Effector CD4-positive, alpha-beta T cell (primary cell): Measurements from ENCODE around the gene MTA3.

Experiments used
- DNase-seq: peaks from one replicate; pipeline ENCODE4 v3.0.0-alpha.2; 2020

MTA3 gene

DNA sequence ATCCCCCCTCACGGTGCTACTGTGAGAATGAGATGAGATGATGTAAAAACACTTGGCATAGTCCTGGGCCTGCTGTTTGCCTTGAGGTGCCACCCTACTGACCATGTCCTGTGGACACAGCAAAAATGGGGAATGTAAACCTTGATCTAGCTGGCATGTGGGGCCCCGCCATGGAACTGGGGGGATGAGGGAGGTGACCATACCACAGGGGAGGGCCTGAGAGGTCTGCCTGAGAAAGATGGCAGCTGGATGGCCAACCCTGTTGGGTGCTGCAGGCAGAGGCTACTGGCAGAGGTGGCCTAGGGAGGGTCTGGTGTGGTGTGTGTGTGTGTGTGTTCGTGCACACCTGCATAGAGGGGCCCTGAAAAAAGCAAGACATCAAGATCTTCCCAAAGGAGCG lies 223.2 kb downstream of the MTA3 start:
- no peak for DNase-seq

DNA sequence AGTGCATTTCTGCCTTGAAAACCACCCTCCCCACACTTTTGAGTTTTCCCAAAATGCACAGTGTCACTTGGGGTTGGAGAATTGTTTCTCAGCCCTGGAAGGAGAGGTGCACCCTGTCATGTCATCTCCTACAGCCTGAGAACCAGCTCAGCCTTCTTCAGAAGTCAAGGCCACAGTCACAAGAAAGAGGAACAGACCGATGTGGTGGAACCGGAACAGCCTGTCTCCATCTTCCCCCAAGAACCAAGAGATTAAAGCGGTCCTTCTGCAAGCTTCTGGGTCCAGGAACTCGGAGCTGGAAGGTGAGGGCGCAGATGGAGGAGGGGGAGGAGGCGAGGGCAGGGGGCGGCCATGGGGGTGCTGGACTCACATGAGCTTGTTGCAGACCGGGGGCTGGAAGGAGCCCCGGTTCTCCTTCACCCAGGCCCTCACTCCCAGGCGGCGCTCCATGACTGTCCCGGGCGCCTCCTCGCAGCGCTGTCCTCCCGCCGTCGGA lies 223.7 kb downstream of the MTA3 start:
- DNase-seq, result no peak

DNA sequence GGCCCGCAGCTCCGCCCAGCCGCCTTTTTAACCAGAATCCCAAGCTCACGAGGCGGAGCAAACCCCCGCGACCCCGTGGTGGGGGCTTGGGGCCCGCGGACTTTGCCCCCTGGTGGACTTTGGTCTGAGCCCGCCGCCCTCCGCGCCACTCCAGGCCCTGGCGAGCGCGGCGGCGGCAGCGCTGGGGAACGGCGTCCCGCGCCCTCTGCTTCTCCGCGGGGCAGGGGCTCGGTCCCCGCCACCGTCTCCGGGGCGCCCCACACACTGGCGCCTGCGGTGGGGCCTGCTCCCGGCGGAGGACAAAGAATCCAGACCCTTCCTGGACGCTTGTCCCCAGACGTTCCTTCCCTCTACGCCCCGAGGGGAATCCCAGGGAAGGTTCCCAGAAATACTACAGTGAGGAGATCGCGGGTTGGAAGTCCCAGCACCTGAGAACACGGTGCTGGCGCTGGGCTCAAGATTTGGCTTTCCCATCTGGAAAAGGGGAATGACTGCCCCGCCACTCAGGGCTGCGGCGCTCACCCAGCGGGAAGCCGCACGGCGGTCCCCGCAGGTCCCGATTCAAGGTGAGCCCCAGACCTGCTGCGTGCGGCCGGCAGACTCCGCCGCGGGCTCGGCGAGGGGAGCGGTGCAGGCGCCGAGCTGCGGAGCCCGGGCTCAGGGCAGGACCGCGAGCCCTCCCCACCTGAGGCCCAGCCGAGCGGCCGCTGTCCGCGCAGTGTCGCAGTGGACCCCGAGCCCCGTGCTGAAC lies 224.3 kb downstream of the MTA3 start, which contains the start of gene HAAO:
HAAO (minus strand) TSS at position 1 of the 751 bp plus-strand sequence. CDS start 47 bp downstream, outside the sequence.
- DNase-seq, result no peak

DNA sequence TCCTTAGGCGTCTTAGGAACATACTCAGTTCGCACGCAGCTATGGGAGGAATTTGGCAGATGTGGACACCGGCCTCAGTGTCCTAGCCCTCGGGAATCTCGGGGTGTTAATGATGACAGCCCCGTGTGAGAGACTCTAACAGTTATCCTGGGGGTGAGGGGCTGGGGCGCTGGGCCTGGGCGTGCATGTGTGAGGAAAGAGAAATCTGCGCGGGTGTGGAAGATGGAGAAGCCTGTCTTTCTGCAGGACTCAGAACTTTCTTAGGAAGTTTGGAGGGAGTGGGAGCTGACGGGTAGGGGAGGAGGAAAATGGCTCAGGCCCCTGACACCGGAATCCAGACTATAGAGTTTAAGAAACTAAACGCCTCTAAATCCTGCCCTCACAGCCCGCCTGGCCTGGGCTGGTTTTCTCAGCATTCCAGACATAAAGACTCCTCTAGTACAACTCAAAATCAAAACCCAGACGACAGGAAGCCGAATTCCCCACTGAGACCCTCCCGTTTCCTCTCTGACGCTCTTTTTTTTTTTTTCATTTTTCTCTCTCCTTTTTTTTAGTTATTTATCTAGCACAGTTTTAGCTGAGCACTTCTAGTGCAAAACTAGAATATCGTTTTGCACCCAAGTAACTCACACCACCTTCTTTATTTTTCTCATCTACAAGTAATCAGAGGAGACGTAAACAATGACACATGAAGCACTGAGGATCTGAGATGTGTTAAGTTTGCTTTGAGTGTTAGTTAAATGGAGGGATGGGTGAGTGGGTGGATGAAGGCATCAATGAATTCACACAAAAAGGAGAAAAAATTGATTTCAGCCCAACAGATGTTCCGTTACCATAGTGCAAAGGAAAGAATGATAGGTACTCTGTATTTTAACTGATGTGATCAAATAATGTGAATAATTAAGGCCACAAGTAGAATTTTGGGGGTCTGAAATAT lies 225.2 kb downstream of the MTA3 start:
- DNase-seq, result no peak

DNA sequence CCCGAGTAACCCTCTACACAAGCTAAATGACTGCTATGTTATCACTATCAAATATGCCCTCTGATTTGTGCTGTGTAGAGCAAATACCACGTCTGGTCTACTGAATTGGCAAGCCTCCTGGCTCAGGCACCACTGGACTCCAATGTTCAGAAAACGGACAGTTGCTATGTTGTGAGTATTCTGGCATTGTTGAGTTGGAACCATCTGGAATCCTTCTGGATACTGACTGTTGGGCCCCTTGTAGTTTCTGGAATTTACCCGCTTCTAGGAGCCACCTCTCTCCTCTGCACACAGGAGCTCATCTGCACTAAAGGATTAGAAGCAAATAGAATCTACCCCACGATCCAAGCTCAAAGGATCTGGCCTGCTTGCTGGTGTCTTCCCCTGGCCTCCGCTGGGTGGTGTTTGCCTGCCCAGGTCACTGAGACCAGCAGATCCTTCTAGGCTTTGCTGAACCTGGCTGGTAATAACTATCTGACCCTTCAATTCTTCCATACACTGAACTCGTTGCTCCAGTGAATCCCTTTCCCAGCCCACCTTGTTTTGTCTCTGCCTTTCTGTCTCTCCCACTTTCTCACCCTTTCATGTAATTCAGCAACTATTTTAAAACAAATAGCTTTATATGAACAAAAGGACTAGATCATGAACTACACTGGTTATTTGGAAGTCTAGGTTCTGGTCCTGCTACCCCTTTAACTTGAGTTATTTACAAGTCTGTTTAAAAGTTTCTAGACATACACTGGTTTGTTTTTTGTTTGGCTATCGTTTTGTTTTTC lies 226.0 kb downstream of the MTA3 start:
- no peak for DNase-seq

DNA sequence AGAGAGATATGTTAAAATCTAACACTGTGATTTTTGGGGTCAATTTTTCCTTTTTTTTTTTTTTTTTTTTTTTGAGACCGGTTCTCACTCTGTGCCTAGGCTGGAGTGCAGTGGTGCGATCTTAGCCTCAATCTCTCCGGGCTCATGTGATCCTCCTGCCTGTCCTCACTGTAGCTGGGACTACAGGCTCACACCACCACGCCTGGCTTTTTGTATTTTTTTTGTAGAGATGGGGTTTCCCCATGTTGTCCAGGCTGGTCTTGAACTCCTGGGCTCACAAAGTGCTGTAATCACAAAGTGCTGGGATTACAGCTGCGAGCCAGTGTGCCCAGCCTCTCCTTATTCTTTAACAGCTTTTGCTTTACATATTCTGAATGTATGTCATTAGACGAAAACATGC lies 226.8 kb downstream of the MTA3 start:
- no peak for DNase-seq

DNA sequence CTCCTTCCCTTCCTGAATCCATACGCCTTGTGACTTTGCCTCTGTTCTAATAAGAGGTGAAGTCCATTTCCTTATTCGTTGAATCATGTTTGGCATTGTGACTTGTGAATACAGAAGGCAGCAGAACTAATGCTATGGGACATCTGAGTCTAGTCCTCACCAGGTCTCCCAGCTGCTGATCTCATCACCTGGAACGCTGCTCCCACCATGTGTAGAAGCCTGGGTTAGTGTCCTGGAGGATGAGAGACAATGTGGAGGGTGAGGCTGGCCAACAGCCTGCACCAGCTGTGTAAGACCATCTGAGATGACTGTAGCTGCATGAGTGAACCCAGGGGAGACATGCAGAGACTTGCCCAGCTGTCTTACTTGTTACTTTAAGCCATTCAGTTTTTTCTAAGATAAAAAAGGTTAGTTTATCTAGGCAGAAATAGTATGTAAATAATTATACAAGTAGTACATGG lies 227.4 kb downstream of the MTA3 start:
- no peak for DNase-seq

DNA sequence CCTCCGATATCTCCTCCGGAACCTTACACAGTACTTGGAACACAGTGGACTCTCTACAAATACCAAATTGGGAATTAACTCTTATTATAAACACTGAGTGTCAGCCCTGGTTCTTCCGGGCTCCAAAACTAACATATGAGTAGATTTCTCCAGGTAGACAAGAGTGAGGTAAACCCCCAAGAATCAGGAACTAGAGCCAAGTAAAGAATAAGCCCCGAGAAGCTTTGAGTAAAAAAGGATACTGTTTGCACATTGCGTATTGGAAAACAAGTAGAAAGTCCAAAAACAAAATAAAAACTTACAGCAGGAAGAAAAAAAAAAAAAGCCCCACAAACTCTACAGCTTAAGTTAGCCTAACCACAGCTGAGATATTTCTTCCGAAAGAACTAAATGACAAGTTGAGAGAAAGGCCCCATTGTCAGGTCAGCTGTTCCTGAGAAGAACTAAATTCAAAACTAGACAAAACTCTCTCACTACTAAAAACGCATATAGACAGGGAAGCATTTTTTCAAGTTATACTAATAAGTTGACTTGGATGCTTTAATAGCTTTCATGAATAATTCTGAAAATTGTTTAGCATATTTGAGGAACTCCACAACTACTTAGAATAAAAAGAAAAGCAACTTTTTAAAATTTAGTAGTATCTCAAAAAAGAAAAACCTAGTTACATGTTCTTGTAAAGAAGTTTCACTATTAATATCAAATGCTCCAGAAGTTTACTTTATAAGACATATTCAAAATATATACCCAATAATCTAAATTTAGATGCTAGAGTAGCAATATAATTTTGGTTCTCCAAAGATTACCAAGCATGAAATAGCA lies 228.2 kb downstream of the MTA3 start:
- DNase-seq, result no peak

DNA sequence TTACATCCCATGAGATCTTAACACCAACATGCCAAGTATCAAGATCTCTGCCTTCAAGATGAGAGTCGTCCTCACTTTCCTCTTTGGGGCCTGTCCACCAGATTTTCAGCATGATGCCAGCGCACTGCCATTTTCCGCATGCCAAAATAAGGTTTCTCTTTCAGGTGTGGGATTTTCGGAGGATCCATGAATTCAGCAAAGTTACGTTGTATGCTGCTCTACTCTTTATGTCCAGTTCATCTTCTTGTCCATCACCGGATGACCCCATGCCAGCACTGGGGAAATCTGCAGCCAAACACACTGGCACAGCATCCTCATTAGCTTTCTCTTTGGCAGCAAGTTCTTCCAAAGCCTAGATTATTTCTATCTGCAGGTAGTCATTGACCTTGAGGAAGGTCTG lies 228.8 kb downstream of the MTA3 start:
- DNase-seq, result no peak

DNA sequence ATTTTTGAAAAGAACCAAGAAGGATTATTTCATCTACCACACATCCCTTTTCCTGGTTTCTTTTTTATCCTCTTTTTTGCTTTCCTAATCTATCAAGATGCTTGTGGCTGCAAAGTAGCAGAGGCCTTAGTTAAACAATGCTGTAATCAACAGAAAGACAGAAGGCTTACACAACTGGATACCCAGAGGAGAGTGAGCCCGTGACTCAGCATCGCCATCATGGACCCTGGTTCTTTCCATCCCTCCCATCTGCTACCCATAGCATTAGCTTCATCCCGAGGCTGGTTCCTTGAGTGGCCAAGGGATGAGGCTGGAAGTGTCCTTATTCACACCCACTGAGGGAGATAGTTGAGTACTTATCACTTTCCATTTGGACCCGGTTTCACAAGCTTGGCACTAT lies 231.4 kb downstream of the MTA3 start:
- no peak for DNase-seq

DNA sequence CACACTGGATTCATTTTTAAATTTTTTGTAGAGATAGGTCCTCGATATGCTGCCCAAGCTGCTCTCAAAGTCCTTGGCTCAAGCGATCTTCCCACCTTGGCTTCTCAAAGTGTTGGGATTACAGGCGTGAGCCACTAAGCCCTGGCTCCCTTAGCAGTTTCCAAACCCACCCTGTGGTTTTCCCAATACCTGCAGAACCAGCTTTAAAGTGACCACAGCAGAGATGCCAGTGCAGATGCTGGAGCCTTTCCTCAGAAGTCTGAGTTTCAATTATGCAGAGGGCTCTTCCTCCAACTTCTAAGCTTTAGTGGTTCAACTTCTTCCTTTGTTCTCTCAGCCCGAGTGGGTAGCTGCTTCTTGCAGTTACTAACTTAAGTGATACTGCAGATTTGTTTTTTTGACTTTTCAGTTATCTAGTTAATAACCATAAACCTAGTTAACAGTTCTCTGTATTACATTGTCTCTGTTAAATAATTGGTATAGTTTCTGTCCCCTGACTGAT lies 232.1 kb downstream of the MTA3 start:
- no peak for DNase-seq

DNA sequence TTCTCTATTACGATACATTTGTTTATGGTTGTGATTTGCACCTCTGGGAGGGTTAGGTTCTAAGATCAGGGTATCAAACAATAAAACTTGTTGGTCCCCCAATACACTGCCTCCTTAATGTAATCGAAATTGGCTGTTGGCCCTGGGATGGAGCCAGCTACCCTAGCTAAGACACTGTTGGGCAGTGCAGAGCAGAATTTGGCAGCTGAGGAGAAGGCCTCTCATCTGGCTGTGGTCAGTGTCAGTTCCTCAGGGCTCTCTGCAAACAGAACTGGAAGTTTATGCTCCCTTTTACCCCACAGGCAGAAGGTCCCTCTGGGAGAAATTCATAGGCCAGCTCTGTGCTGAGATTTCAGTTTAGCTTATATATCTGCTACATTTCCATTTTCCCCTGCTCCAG lies 232.5 kb downstream of the MTA3 start:
- no peak for DNase-seq

DNA sequence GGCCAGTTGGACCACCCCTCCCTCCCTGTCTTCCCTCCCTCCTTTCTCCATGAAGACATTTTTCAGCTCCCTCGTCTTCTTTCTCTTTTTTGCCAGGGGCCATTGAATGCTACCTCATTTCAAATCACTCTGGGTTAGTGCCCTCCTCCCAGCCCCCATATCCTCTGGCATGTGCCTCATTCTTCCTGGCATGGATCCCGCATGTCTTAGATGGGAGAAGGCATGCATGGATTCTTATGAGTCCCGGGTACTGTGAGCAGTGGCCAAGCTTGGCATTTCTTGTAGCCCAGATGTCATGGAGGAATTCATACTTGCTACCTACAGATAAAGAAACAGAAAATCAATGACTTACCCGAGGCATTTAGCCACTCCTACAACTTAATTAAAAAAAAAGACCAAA lies 232.9 kb downstream of the MTA3 start:
- no peak for DNase-seq

DNA sequence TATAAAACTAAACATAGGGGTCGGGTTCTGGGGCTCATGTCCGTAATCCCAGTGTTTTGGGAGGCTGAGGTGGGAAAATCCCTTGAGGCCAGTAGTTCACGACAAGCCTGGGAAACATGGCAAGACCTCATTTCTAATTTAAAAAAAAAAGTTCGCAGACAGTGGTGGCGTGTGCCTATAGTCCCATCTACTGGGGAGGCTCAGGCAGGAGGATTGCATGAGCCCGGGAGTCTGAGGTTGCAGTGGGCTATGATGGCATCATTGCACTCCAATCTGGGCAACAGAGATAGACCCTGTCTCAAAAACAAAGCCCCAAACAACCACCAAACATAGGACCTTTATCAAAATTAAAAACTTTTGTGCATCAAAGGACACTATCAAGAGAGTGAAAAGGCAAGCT lies 233.7 kb downstream of the MTA3 start:
- DNase-seq, result no peak

DNA sequence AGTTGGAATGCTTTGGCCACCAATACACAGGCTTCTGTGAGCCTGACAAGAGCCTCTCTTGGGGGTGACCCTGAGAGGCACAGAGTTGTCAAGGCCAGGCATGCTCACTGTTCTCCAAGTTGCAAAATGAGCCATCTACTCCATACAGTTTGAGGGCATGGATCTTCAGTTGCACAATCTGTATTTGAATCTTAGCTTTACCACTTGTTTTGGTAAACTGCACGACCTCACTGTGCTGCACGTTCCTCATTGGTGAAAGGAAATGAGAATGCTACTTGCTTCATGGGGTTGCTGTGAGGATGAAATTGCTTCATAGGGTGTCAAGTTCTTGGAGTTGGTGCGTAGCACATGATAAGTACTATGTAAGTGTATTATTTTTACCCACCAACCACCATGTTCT lies 235.9 kb downstream of the MTA3 start:
- DNase-seq, result no peak

DNA sequence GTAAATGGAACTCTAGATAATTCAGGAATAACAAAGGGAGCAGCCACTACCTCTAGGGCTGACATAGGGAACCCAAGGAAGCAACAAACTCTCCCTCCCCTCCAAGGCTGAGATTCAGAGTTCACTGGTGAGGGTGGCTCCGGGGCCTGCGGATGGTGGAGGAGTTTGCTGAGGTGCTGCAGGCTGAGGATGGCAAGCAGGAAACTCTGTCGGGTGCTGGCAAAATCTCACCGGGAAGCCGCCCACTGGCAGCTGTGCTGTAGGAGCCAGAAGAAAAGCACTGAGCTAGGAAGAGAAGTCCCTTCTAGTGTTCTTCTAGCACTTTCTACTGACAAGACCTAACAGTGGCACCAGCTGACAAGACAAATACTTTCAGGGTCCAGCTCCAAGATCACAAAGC lies 236.5 kb downstream of the MTA3 start:
- no peak for DNase-seq
